Loucy (cell line): ENCODE measurements around the gene PEX14.

Source experiments
- H2AFZ ChIP-seq: fragments of 200-600 bp; sonication (generic); 2 replicates; pipeline ENCODE4 v1.6.0; 2016; ENCODE audit warnings: antibody characterized with exemption, mild to moderate bottlenecking, low read length, moderate library complexity
- H3F3A ChIP-seq: fragments of 200-600 bp; 2 replicates; pipeline ENCODE4 v1.6.0; 2016; ENCODE audit warnings: antibody characterized with exemption, low read depth, mild to moderate bottlenecking
- H3K27me3 ChIP-seq: fragments of 200-600 bp; sonication (generic); 2 replicates; pipeline ENCODE4 v1.6.1; 2014; ENCODE audit warnings: low read length, mild to moderate bottlenecking; ENCODE audit not compliant: insufficient read depth, poor library complexity, severe bottlenecking
- H3K36me3 ChIP-seq: fragments of 200-600 bp; sonication (generic); 2 replicates; pipeline ENCODE4 v1.6.1; 2016; ENCODE audit warnings: low read length; ENCODE audit not compliant: insufficient read depth
- H3K4me1 ChIP-seq: fragments of 200-600 bp; sonication (generic); 2 replicates; pipeline ENCODE4 v1.5.1; 2014; ENCODE audit warnings: low read length, mild to moderate bottlenecking; ENCODE audit not compliant: insufficient read depth, poor library complexity, severe bottlenecking
- H3K4me2 ChIP-seq: fragments of 200-600 bp; sonication (generic); 2 replicates; pipeline ENCODE4 v1.6.0; 2014; ENCODE audit warnings: antibody characterized with exemption, low read length, low read depth, mild to moderate bottlenecking; ENCODE audit not compliant: poor library complexity, severe bottlenecking
- H3K4me3 ChIP-seq: fragments of 200-600 bp; sonication (generic); 2 replicates; pipeline ENCODE4 v1.5.1; 2014; ENCODE audit warnings: low read length, mild to moderate bottlenecking, mixed read lengths; ENCODE audit not compliant: poor library complexity, severe bottlenecking
- H3K79me2 ChIP-seq: fragments of 200-600 bp; sonication (generic); 2 replicates; pipeline ENCODE4 v1.6.1; 2014; ENCODE audit warnings: low read length; ENCODE audit not compliant: insufficient read depth
- H3K9ac ChIP-seq: fragments of 200-600 bp; sonication (generic); 2 replicates; pipeline ENCODE4 v1.6.0; 2014; ENCODE audit warnings: mild to moderate bottlenecking, low read depth, low read length, moderate library complexity; ENCODE audit not compliant: poor library complexity, severe bottlenecking
- H3K9me2 ChIP-seq: fragments of 200-600 bp; sonication (generic); replicated peaks from 2 replicates; pipeline ENCODE4 v1.6.1; 2016; ENCODE audit warnings: low read depth, low read length, mixed read lengths
- H3K9me3 ChIP-seq: fragments of 200-600 bp; sonication (generic); 2 replicates; pipeline ENCODE4 v1.6.1; 2014; ENCODE audit warnings: mild to moderate bottlenecking, antibody characterized with exemption, low read length, low read depth; ENCODE audit not compliant: insufficient read depth
- H4K20me1 ChIP-seq: fragments of 200-600 bp; sonication (generic); 2 replicates; pipeline ENCODE4 v1.6.0; 2014; ENCODE audit warnings: antibody characterized with exemption, low read length, mild to moderate bottlenecking; ENCODE audit not compliant: insufficient read depth, poor library complexity, severe bottlenecking
- CTCF ChIP-seq: fragments of 200-600 bp; sonication (generic); conservative IDR thresholded peaks from 2 replicates; pipeline ENCODE4 v1.5.1; 2014; ENCODE audit warnings: mild to moderate bottlenecking, antibody characterized with exemption, low read length
- EZH2phosphoT487 ChIP-seq: fragments of 200-600 bp; IDR thresholded peaks from 2 replicates; pipeline ENCODE4 v1.6.1; 2018; ENCODE audit warnings: antibody characterized with exemption, mild to moderate bottlenecking, moderate library complexity, borderline replicate concordance

PEX14 gene

GRCh38 chr1:10475510-10475909, 760 bp downstream of the PEX14 start:
- peak overlapping the region; percentile 83 for H3K9ac ChIP-seq
- peaks cover 61% of the 10 kb centered on the region for H3K79me2 ChIP-seq
- H2AFZ ChIP-seq = peak overlapping the region; percentile 96
- TF ChIP-seq CTCF (no peak), EZH2phosphoT487 (no peak)
- H3K36me3 ChIP-seq = no peaks in the 10 kb centered on the region
- H3K4me3 ChIP-seq = peak overlapping the region; percentile 83
- H3F3A ChIP-seq = no peaks in the 10 kb centered on the region
- H3K9me2 ChIP-seq = no peaks in the 10 kb centered on the region
- peaks cover 34% of the 10 kb centered on the region for H3K4me1 ChIP-seq
- H3K4me2 ChIP-seq = peak overlapping the region; percentile 99
- peaks cover 19% of the 10 kb centered on the region for H4K20me1 ChIP-seq
- H3K9me3 ChIP-seq = no peaks in the 10 kb centered on the region
- H3K27me3 ChIP-seq = no peaks in the 10 kb centered on the region

- Histone ChIP-seq H3K9ac (no peak overlapping the region), H3F3A (no peaks in the 10 kb centered on the region), H3K9me2 (no peaks in the 10 kb centered on the region), H3K4me2 (no peak overlapping the region), H3K36me3 (no peaks in the 10 kb centered on the region), H3K79me2 (peaks cover 76% of the 10 kb centered on the region), H3K4me3 (no peak overlapping the region), H3K4me1 (peaks cover 21% of the 10 kb centered on the region), H3K27me3 (no peaks in the 10 kb centered on the region), H3K9me3 (no peaks in the 10 kb centered on the region), H4K20me1 (peaks cover 19% of the 10 kb centered on the region), H2AFZ (no peak overlapping the region)
- TF ChIP-seq EZH2phosphoT487 = no peak
- TF ChIP-seq CTCF = no peak
Measured at GRCh38 chr1:10479296-10479695, 4.5 kb downstream of the PEX14 start.

GRCh38 chr1:10480614-10481013, 5.9 kb downstream of the PEX14 start:
- Histone ChIP-seq H3K79me2 (peaks cover 82% of the 10 kb centered on the region), H3F3A (no peaks in the 10 kb centered on the region), H3K9me2 (no peaks in the 10 kb centered on the region), H3K9ac (no peak overlapping the region), H3K4me2 (no peak overlapping the region), H3K4me3 (no peak overlapping the region), H4K20me1 (peaks cover 14% of the 10 kb centered on the region), H2AFZ (no peak overlapping the region), H3K9me3 (no peaks in the 10 kb centered on the region), H3K4me1 (peaks cover 17% of the 10 kb centered on the region), H3K36me3 (no peaks in the 10 kb centered on the region), H3K27me3 (no peaks in the 10 kb centered on the region)
- TF ChIP-seq EZH2phosphoT487 (no peak), CTCF (no peak)
